HepG2 (cell line): Measurements from ENCODE around the gene CRAMP1. TPM values are rescaled to one million over a fixed set of nuclear protein-coding genes. Genes with fewer than 3 reads are reported as not detected.

Experiments
- ATAC-seq: fragments of 200-7000 bp; cut with Tn5 transposase; 3 replicates; pipeline ENCODE4 v1.9.1; 2020; ENCODE audit warnings: mild to moderate bottlenecking, moderate library complexity
- BruUV-seq: library from RNA; stranded (reverse); fragments of 400-500 nt; replicated peaks from 2 replicates; lab custom pipeline; 2021; lab: Mats Ljungman, UMichigan
- CTCF ChIA-PET: fragments of 300-600 bp; formaldehyde crosslinking; extraction: SDS; loops from one replicate; lab custom pipeline; 2021; ENCODE audit warnings: low total read pairs, inconsistent platforms, low intra/inter-chr PET ratio; lab: Yijun Ruan, JAX
- POLR2A ChIA-PET: fragments of 350-600 bp; sonication (Branson Sonifier 250); formaldehyde crosslinking; loops from one replicate; lab custom pipeline; 2020; ENCODE audit warnings: antibody characterized with exemption, inconsistent platforms; lab: Yijun Ruan, JAX
- DNase-seq: peaks from one replicate; pipeline ENCODE4 v3.0.0-alpha.2; 2015; ENCODE audit warnings: low spot score
- FAIRE-seq: peaks from 3 replicates; lab custom pipeline; 2011; peaks lifted over from hg19 to GRCh38; lab: Jason Lieb, UNC
- H2AFZ ChIP-seq: one replicate; pipeline ENCODE4 v1.6.1; 2011; ENCODE audit warnings: low read length, inconsistent platforms
- H3K27ac ChIP-seq: fragments of 300-600 bp; 3 replicates; pipeline ENCODE4 v1.8.0; 2011; ENCODE audit warnings: mixed run types, mild to moderate bottlenecking, mixed read lengths, low read length, inconsistent platforms; ENCODE audit not compliant: insufficient read depth; ENCODE audit errors: extremely low read length
- H3K27me3 ChIP-seq, 2 experiments: fragments of 200-600 bp in 1 of 2; 2 replicates in 1 of 2; 3 replicates in 1 of 2; pipeline versions ENCODE4 v1.6.0 to v1.8.0; 2011; ENCODE audit warnings: low read length in 2 of 2, mild to moderate bottlenecking in 2 of 2, moderate library complexity in 2 of 2, inconsistent platforms in 1 of 2; ENCODE audit not compliant: insufficient read depth in 2 of 2, control insufficient read depth in 1 of 2
- H3K36me3 ChIP-seq, 2 experiments: fragments of 200-600 bp in 1 of 2; replicated peaks in 1 of 2; 2 replicates in 1 of 2; 3 replicates in 1 of 2; pipeline versions ENCODE4 v1.5.1 to v1.8.0; 2011; ENCODE audit warnings: low read length in 2 of 2, inconsistent platforms in 1 of 2; ENCODE audit not compliant: insufficient read depth in 2 of 2, control insufficient read depth in 1 of 2
- H3K4me1 ChIP-seq: 2 replicates; pipeline ENCODE4 v1.5.1; 2012; ENCODE audit warnings: low read length, inconsistent platforms; ENCODE audit not compliant: insufficient read depth
- H3K4me2 ChIP-seq: 2 replicates; pipeline ENCODE4 v1.6.0; 2011; ENCODE audit warnings: low read depth, low read length, inconsistent platforms
- H3K4me3 ChIP-seq, 3 experiments: fragments of 200-600 bp in 1 of 3; sonication (generic), shearing (Covaris generic) in 1 of 3; replicated peaks in 1 of 3; 2 replicates each; pipeline ENCODE4 v1.5.1; 2011 to 2016; ENCODE audit warnings: low read length in 3 of 3, inconsistent platforms in 2 of 3, low read depth in 2 of 3, mild to moderate bottlenecking in 2 of 3, control low read depth in 1 of 3, mixed read lengths in 1 of 3; ENCODE audit not compliant: insufficient read depth in 1 of 3
- H3K79me2 ChIP-seq: one replicate; pipeline ENCODE4 v1.6.1; 2011; ENCODE audit warnings: low read length, inconsistent platforms; ENCODE audit not compliant: insufficient read depth
- H3K9ac ChIP-seq: 2 replicates; pipeline ENCODE4 v1.6.0; 2011; ENCODE audit warnings: mild to moderate bottlenecking, low read depth, low read length, inconsistent platforms; ENCODE audit not compliant: insufficient read depth
- H3K9me3 ChIP-seq: 2 replicates; pipeline ENCODE4 v1.5.1; 2012; ENCODE audit warnings: mild to moderate bottlenecking, low read length
- H4K20me1 ChIP-seq: 2 replicates; pipeline ENCODE4 v1.6.0; 2011; ENCODE audit warnings: inconsistent platforms, mild to moderate bottlenecking, low read length, moderate library complexity; ENCODE audit not compliant: insufficient read depth
- ATAD3A ChIP-seq: sonication (generic); formaldehyde crosslinking; IDR thresholded peaks from 2 replicates; pipeline ENCODE4 v1.4.0; 2020; ENCODE audit warnings: missing genetic modification reagents
- NFIC ChIP-seq: IDR thresholded peaks from 2 replicates; pipeline ENCODE4 v1.6.1; 2012; ENCODE audit warnings: mild to moderate bottlenecking, low read length, inconsistent platforms
- NONO ChIP-seq, 2 experiments: fragments of 450-650 bp in 1 of 2; sonication (generic) in 1 of 2; formaldehyde crosslinking in 1 of 2; IDR thresholded peaks in 1 of 2; conservative IDR thresholded peaks in 1 of 2; 2 replicates each; pipeline versions ENCODE4 v1.6.1 to v1.8.0; 2017 to 2022; ENCODE audit warnings: mild to moderate bottlenecking in 1 of 2, missing genetic modification reagents in 1 of 2, moderate library complexity in 1 of 2
- RERE ChIP-seq: IDR thresholded peaks from 2 replicates; pipeline ENCODE4 v1.6.1; 2016; ENCODE audit warnings: low read depth, missing genetic modification reagents, missing compliant biosample characterization
- SOX6 ChIP-seq, 2 experiments: fragments of 450-650 bp in 1 of 2; sonication (generic) in 1 of 2; formaldehyde crosslinking in 1 of 2; IDR thresholded peaks; 2 replicates each; pipeline versions ENCODE4 v1.4.0 to v1.6.1; 2017 to 2020; ENCODE audit warnings: antibody characterized with exemption in 1 of 2, mild to moderate bottlenecking in 1 of 2, missing genetic modification reagents in 1 of 2
- YEATS2 ChIP-seq: sonication (generic); formaldehyde crosslinking; IDR thresholded peaks from 2 replicates; pipeline ENCODE4 v1.4.0; 2020; ENCODE audit warnings: missing genetic modification reagents, borderline replicate concordance
- ZBTB33 ChIP-seq: sonication (generic); formaldehyde crosslinking; IDR thresholded peaks from 2 replicates; pipeline ENCODE4 v1.4.0; 2020; ENCODE audit warnings: missing genetic modification reagents
- ZNF564 ChIP-seq: sonication (generic); formaldehyde crosslinking; IDR thresholded peaks from 2 replicates; pipeline ENCODE4 v1.8.1; 2023; ENCODE audit warnings: mild to moderate bottlenecking, missing genetic modification reagents
- WGBS: methylation state at CpG from one replicate; pipeline ENCODE4 v1.1.6; 2017; ENCODE audit warnings: low lambda C conversion rate; 5-methylcytosine and 5-hydroxymethylcytosine counted together
- in situ Hi-C: cut with HindIII; loops from 2 replicates; pipeline ENCODE4 v1.10.0; 2017; ENCODE audit warnings: low pct_unique_long_range_greater_than_20kb; ENCODE audit not compliant: extremely low pct_ligation_motif_present
- intact Hi-C: fragments of 100-400 bp; cut with micrococcal nuclease; formaldehyde crosslinking; loops from one replicate; pipeline ENCODE4 v1.10.0; 2022; ENCODE audit not compliant: unreplicated experiment
- polyA plus RNA-seq, 8 experiments: library from polyadenylated mRNA; depleted of rRNA in 3 of 8; stranded (reverse) in 7 of 8; unstranded in 1 of 8; fragments of >200 nt; fragmentation: Illumina TruSeq in 4 of 8; extraction: Trizol in 4 of 8; gene quantifications; 2 replicates each; pipeline versions ENCODE4 v1.2.1 to v1.2.3, GENCODE V29; 2011 to 2016; ENCODE audit warnings: low read depth in 4 of 8, missing spikeins in 1 of 8, mixed read lengths in 1 of 8; ENCODE audit not compliant: insufficient read depth in 1 of 8
- total RNA-seq, 5 experiments: library from RNA; depleted of rRNA; stranded (reverse); fragments of >200 nt; fragmentation: Illumina TruSeq; extraction: Trizol; gene quantifications; 2 replicates each; pipeline ENCODE4 v1.2.3, GENCODE V29; 2016; ENCODE audit warnings: low read depth in 1 of 5

The CRAMP1 gene
- total and polyA plus RNA-seq, 2 of the 13 experiments (the other 11 are each of a cell fraction or from before 2014, with no cell fraction given): 6.8 to 9.7 TPM

DNA sequence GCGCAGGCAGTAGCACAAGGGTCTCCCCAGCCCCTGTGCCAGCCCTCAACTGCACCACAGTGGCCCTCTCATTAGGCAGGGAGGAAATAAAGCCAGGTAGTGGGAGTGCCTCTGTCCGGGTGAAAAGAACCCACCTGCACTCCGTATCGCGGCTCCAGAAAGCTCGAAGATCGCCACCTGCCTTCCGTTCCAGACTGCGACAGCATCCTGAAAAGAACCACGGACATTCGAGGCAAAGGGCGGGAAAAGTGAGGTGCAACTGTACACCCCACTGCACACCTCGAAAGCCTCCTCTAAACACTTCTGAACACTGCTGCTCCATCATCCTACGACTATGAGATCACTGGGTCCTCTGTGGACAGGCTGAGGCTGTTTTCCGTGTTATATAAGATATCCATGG, 29.0 kb upstream of the CRAMP1 start:
- no peak for FAIRE-seq
- Histone ChIP-seq H3K9me3 (no peaks in the 10 kb centered on the region), H3K4me1 (peaks cover 11% of the 10 kb centered on the region), H3K4me2 (no peak overlapping the region), H3K79me2 (no peaks in the 10 kb centered on the region), H3K27ac (no peak overlapping the region), H3K36me3 (peaks cover 10 to 42% of the 10 kb centered on the region in 2 experiments; a peak in 4 of 5 replicates), H3K27me3 (no peaks in the 10 kb centered on the region), H3K4me3 (no peak overlapping the region), H4K20me1 (no peaks in the 10 kb centered on the region), H2AFZ (no peak overlapping the region), H3K9ac (no peak overlapping the region)
- in situ Hi-C loops: no loop called here
- intact Hi-C loops: no loop called here
- 93% methylated on average over 13 of the region's 15 CpGs for WGBS
- ChIA-PET CTCF (no interaction called here), POLR2A (no interaction called here)
- no peak for ATAC-seq
- no peak for TF ChIP-seq ATAD3A (CRISPR knock-in tag)
- TF ChIP-seq ZBTB33 (CRISPR knock-in tag): peak; percentile 85
- no peak for DNase-seq
- no TSS peak for BruUV-seq

DNA sequence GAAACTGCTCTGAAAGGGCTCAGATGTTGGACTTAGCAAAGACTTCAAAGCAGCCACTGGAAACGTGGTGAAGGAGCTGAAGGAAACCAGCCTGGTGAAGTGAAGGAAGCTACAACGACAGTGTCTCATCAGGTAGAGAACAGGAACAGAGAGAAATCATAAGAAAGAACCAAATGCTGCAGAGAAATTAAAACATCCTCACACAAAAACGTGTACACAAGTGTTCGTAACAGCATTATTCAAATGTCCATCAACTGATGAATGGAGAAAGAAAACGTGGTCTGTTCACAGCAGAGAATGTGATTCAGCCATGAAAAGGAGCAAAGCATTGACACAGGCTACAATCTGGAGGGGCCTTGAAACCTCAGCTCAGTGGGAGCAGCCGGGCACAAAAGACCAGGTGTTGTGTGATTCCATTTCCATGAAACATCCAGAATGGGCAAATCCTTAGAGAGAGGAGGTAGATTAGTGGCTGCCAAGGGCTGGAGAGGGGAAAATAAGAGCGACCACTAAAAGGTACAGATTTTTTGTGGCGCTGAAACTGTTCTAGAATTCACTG, 27.2 kb upstream of the CRAMP1 start:
- WGBS: 83% methylated on average over 8 of the region's 8 CpGs
- TF ChIP-seq NONO (IDR thresholded peaks at IDR 0.05): no peak
- TF ChIP-seq NONO (CRISPR knock-in tag; conservative IDR thresholded peaks at IDR 0.05): no peak
- no peak for TF ChIP-seq NFIC
- TF ChIP-seq RERE (CRISPR knock-in tag): no peak
- TF ChIP-seq ZNF564 (CRISPR knock-in tag): no peak
- TF ChIP-seq YEATS2 (CRISPR knock-in tag): no peak
- no peak for TF ChIP-seq SOX6 (IDR thresholded peaks at IDR 0.05)
- no peak for TF ChIP-seq SOX6 (CRISPR knock-in tag; IDR thresholded peaks at IDR 0.05)
- Histone ChIP-seq H3K36me3 (peaks cover 11 to 44% of the 10 kb centered on the region in 2 experiments; a peak in 4 of 5 replicates), H3K9ac (no peak overlapping the region), H4K20me1 (no peaks in the 10 kb centered on the region), H2AFZ (no peak overlapping the region), H3K27me3 (no peaks in the 10 kb centered on the region), H3K27ac (no peak overlapping the region), H3K79me2 (no peaks in the 10 kb centered on the region), H3K4me2 (no peak overlapping the region), H3K4me3 (no peak overlapping the region), H3K4me1 (peaks cover 11% of the 10 kb centered on the region), H3K9me3 (no peaks in the 10 kb centered on the region)
- FAIRE-seq (no peak), DNase-seq (no peak), ATAC-seq (no peak)
- ChIA-PET POLR2A (no interaction called here), CTCF (no interaction called here)
- intact Hi-C loops: no loop called here
- in situ Hi-C loops: no loop called here
- BruUV-seq: TSS peak; percentile 36
